Ectodermal cell (in vitro differentiated cells): ENCODE data around the gene AKAP6.

ENCODE experiments used
- H3K27ac ChIP-seq: 2 replicates; pipeline ENCODE4 v1.7.0; 2013; ENCODE audit warnings: mild to moderate bottlenecking, low read depth, low read length; ENCODE audit not compliant: insufficient read depth, poor library complexity, severe bottlenecking
- H3K27me3 ChIP-seq: 2 replicates; pipeline ENCODE4 v1.7.0; 2013; ENCODE audit warnings: mild to moderate bottlenecking, low read length; ENCODE audit not compliant: insufficient read depth, control insufficient read depth, poor library complexity, severe bottlenecking
- H3K36me3 ChIP-seq: one replicate; pipeline ENCODE4 v1.7.0; 2013; ENCODE audit warnings: low read length; ENCODE audit not compliant: control insufficient read depth, insufficient read depth
- H3K4me1 ChIP-seq: one replicate; pipeline ENCODE4 v1.7.0; 2013; ENCODE audit warnings: low read length; ENCODE audit not compliant: control insufficient read depth, insufficient read depth
- H3K4me3 ChIP-seq: 2 replicates; pipeline ENCODE4 v1.7.0; 2013; ENCODE audit warnings: low read depth, low read length, control low read depth; ENCODE audit not compliant: insufficient read depth
- H3K9me3 ChIP-seq: 2 replicates; pipeline ENCODE4 v1.7.0; 2013; ENCODE audit warnings: mild to moderate bottlenecking, low read length, moderate library complexity; ENCODE audit not compliant: control insufficient read depth
- WGBS, 2 experiments: methylation state at CpG; one replicate each; pipeline ENCODE4 v1.1.7; 2013; ENCODE audit warnings: missing lambda C conversion rate in 2 of 2; 5-methylcytosine and 5-hydroxymethylcytosine counted together

AKAP6 gene

GRCh38 chr14:32545095-32545494 lies 216.0 kb downstream of the AKAP6 start:
- H3K36me3 ChIP-seq, result no peaks in the 10 kb centered on the region
- 92 to 93% methylated on average over 4 of the region's 4 CpGs for WGBS, 2 experiments
- H3K27me3 ChIP-seq, result no peaks in the 10 kb centered on the region
- no peak overlapping the region for H3K27ac ChIP-seq
- H3K4me3 ChIP-seq, result no peak overlapping the region
- H3K9me3 ChIP-seq, result no peaks in the 10 kb centered on the region
- H3K4me1 ChIP-seq, result no peaks in the 10 kb centered on the region

- 82 to 84% methylated on average over 10 of the region's 10 CpGs for WGBS, 2 experiments
- Histone ChIP-seq H3K36me3 (no peaks in the 10 kb centered on the region), H3K27me3 (no peaks in the 10 kb centered on the region), H3K4me1 (no peaks in the 10 kb centered on the region), H3K4me3 (no peak overlapping the region), H3K27ac (no peak overlapping the region), H3K9me3 (no peaks in the 10 kb centered on the region)
Observed at GRCh38 chr14:32545506-32546210, 216.6 kb downstream of the AKAP6 start.

- 94 to 100% methylated on average over 2 of the region's 2 CpGs for WGBS, 2 experiments
- Histone ChIP-seq H3K27ac (no peak overlapping the region), H3K4me3 (no peak overlapping the region), H3K4me1 (no peaks in the 10 kb centered on the region), H3K36me3 (no peaks in the 10 kb centered on the region), H3K27me3 (no peaks in the 10 kb centered on the region), H3K9me3 (no peaks in the 10 kb centered on the region)
Observed at GRCh38 chr14:32546246-32546645, 217.1 kb downstream of the AKAP6 start.

GRCh38 chr14:32552766-32553165 lies 223.7 kb downstream of the AKAP6 start:
- Histone ChIP-seq H3K27ac (no peak overlapping the region), H3K4me1 (no peaks in the 10 kb centered on the region), H3K27me3 (no peaks in the 10 kb centered on the region), H3K36me3 (no peaks in the 10 kb centered on the region), H3K9me3 (no peaks in the 10 kb centered on the region), H3K4me3 (no peak overlapping the region)

- 88 to 100% methylated on average over 1 of the region's 1 CpG for WGBS, 2 experiments
- Histone ChIP-seq H3K27me3 (no peaks in the 10 kb centered on the region), H3K4me3 (no peak overlapping the region), H3K4me1 (no peaks in the 10 kb centered on the region), H3K27ac (no peak overlapping the region), H3K36me3 (no peaks in the 10 kb centered on the region), H3K9me3 (no peaks in the 10 kb centered on the region)
Observed at GRCh38 chr14:32559048-32559447, 229.9 kb downstream of the AKAP6 start.

GRCh38 chr14:32559590-32559989 lies 230.5 kb downstream of the AKAP6 start:
- H3K4me1 ChIP-seq, result no peaks in the 10 kb centered on the region
- H3K9me3 ChIP-seq, result no peaks in the 10 kb centered on the region
- H3K27me3 ChIP-seq, result no peaks in the 10 kb centered on the region
- no peak overlapping the region for H3K27ac ChIP-seq
- WGBS, 2 experiments, result 22 to 50% methylated on average over 1 of the region's 1 CpG
- H3K36me3 ChIP-seq, result no peaks in the 10 kb centered on the region
- H3K4me3 ChIP-seq, result no peak overlapping the region

- Histone ChIP-seq H3K27ac (no peak overlapping the region), H3K4me1 (no peaks in the 10 kb centered on the region), H3K36me3 (no peaks in the 10 kb centered on the region), H3K27me3 (no peaks in the 10 kb centered on the region), H3K4me3 (no peak overlapping the region), H3K9me3 (no peaks in the 10 kb centered on the region)
- WGBS, 2 experiments, result 20 to 35% methylated on average over 6 to 7 of the region's 9 CpGs
Observed at GRCh38 chr14:32560209-32560857, 231.2 kb downstream of the AKAP6 start.

- Histone ChIP-seq H3K36me3 (no peaks in the 10 kb centered on the region), H3K4me3 (no peak overlapping the region), H3K9me3 (no peaks in the 10 kb centered on the region), H3K27me3 (no peaks in the 10 kb centered on the region), H3K4me1 (no peaks in the 10 kb centered on the region), H3K27ac (no peak overlapping the region)
- 58 to 85% methylated on average over 1 of the region's 1 CpG for WGBS, 2 experiments
Observed at GRCh38 chr14:32561520-32561919, 232.4 kb downstream of the AKAP6 start.

- Histone ChIP-seq H3K27me3 (no peaks in the 10 kb centered on the region), H3K27ac (no peak overlapping the region), H3K4me1 (no peaks in the 10 kb centered on the region), H3K9me3 (no peaks in the 10 kb centered on the region), H3K4me3 (no peak overlapping the region), H3K36me3 (no peaks in the 10 kb centered on the region)
Observed at GRCh38 chr14:32564596-32564995, 235.5 kb downstream of the AKAP6 start.

- Histone ChIP-seq H3K9me3 (no peaks in the 10 kb centered on the region), H3K27ac (no peak overlapping the region), H3K4me3 (no peak overlapping the region), H3K27me3 (no peaks in the 10 kb centered on the region), H3K36me3 (no peaks in the 10 kb centered on the region), H3K4me1 (no peaks in the 10 kb centered on the region)
Observed at GRCh38 chr14:32565256-32565655, 236.2 kb downstream of the AKAP6 start.
